Measurements from ENCODE around the gene PDXP.
"Not testable (repeated sequence)": the region's sequence is repeated elsewhere in the genome, so short reads cannot be mapped to it uniquely, and the experiment has no call there.

Gene PDXP

DNA sequence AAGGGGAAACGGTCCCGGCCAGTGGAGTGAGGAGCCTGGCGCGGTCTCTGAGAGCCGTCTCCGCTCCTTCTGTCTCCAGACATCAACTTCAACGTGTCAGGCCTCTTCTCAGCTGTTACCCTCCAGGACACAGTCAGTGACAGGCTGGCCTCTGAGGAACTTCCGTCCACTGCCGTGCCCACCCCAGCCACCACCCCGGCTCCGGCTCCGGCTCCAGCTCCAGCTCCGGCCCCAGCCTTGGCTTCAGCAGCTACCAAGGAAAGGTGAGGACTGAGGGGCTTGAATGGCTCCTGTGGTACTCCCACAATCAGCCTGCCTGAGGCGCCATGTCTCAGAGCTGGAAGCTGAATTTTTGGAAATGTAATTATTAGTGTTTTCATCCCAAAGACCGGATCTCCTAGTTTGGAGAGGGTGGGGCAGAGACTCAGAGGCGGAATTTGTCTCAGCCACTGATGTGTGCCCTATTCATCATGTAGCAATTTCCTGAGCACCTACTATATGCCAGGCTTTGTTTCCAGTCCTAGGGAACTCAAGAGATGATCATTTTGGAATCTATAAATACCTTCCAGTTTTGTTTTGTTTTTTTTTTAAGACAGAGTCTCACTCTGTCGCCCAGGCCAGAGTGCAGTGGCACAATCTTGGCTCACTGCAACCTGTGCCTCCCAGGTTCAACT is 7.9 kb upstream of the PDXP start:
- FAIRE-seq: no peak

DNA sequence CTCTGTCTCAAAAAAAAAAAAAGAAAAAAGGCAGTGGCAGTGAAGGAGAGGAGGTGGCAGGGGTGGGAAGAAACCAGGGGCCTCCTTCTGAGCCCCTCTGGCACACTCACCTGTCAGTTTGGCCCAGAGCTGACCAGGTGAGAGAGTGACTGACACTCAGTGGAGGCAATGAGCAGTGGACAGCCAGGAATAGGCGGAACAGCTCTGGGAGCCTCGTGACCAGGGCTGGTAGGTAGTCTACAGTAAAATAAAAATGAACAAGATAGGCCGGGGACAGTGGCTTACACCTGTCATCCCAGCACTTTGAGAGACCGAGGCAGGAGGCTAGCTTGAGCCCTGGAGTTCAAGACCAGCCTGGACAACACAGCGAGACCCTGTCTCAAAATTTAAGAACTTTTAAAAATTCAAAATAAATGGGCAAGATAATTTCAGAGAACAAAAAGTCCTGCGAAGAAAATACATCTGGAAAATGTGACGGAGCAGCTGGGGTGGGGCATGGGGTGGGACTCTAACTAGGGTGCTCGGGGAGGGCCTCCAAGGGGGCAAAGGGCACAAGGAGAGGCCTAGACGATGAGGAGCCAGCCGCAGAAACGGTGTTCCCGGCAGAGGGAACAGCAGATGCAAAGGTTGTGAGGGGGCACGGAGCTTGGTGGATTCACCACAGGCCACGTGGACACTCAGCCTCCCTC is 3.8 kb upstream of the PDXP start:
- FAIRE-seq: no peak

DNA sequence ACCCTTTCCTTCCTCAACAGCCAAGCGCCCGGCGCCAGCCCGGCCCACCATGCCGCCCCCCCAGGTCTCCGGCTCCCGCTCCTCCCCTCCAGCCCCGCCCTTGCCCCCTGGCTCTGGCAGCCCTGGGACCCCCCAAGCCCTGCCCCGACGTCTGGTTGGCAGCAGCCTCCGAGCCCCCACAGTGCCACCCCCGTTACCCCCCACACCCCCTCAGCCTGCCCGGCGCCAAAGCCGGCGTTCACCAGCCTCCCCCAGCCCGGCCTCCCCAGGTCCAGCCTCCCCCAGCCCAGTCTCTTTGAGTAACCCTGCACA is 3.3 kb upstream of the PDXP start:
- FAIRE-seq: no peak

DNA sequence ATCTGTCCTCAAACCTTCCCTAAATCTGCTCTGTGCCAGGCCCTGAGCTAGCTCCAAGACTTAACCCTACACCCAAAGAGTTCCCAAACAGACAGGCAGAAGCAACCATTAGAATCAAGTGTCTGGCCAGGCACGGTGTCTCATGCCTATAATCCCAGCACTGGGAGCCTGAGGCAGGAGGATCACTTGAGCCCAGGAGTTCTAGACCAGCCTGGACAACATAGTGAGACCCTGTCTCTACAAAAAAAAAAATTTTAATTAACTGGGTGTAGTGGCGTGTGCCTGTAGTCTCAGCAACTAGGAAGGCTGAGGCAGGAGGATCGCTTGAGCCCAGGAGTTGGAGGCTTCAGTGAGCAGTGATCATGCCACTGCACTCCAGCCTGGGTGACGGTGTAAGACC is 1.9 kb upstream of the PDXP start:
- not testable (repeated sequence) for FAIRE-seq

DNA sequence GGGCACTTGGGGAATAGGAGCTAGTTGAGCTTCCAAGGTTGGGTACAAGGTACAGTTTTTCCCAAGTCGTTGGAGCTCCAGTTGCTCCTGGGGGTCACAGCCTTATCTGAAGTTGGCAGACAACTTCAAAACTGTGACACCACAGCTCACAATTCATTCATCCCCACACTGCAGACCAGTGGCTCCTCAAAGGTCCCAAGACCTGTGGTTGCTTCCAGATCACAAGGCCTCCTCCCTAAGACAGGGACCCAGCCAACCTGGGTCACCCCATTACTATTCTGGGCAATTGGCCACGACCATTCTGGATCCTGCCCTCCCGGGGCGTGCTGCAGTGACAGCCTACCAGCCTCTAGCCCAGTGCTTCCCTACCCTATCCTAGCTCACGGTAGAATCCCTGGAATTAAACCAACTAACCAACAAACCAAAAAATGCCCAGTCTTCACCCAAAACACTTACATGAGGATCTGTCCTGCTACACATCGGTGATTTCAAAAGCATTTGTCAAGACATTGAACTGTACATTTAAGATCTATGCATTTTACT is 862 bp upstream of the PDXP start:
- FAIRE-seq: no peak

DNA sequence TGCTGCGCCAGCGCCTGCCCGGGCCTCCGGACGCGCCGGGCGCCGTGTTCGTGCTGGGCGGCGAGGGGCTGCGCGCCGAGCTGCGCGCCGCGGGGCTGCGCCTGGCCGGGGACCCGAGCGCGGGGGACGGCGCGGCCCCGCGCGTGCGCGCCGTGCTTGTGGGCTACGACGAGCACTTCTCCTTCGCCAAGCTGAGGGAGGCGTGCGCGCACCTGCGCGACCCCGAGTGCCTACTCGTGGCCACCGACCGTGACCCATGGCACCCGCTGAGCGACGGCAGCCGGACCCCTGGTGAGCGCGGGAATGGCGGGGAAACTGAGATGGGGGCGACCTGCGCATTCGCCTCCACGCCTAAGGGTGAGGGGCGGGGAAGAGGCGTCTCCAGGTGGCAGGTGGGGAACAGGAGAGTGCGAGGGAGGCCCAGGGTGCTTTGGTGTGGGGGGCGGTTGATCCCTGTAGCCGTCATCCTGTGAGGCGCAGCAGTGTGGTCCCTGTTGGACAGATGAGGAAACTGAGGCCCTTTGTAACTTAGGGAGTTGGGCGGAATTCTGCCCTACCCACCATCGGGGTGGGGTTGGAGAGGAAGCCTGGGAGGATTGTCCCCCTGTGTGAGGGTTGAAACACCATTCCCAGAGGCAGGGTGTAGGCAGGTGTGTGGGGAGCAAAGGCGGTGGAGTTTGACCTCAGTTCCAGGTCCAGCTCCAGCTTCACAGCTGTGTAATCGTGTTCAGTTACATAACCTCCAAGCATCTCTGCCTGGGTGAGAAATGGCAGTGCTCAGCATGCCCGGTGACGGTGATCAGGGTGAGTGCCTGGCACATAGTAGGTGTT is 758 bp downstream of the PDXP start:
- no peak for FAIRE-seq

DNA sequence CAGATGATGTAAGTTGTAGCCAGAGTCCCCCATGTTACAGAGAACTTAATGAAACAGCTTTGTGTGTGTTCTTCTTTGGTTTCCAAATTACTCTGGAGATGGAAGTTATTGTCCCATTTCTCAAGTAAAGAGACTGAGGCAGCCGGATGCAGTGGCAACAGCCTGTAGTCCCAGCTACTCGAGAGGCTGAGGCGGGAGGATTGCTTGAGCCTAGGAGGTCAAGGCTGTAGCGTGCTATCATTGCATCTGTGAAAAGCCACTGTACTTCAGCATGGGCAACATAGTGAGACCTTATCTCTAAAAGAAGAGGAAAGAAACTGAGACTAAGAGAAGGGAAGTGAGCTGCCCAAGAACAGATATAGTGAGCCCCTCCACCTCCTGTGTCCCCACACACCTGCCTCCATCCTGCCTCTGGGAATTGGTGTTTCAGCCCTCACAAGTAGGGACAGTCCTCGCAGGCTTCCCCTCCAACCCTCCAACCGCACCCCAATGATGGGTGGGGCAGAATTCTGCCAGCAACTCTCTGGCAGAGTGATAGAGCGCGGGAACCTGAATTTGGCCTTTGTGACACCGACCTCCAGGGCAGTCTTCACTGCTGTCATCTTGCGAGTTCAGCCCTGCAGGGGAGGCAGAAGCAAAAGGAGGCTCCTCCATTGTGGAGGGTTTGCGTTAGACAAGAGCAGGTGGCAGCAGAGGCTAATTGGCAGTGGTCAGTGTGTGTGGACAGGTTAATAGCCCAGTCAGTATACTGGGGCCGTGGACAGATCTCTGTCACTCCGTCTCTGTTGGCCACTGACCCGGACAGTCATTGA is 1.6 kb downstream of the PDXP start:
- FAIRE-seq: no peak

DNA sequence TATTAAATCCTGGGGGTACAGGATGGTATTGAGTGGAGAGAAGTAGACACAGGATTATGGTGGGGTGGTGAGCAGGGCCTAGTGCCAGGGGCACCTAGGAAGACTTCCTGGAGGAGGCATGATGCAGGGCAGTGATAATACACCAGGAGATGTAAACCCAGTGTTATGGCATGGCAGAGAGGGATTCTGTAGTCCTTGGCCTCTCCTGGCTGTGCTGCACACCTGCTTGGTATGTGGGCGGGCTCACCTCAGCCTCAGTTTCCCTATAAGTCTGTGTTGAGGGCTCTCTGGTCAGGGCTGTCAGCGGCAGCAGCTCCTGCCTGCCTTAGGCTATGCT is 2.2 kb downstream of the PDXP start:
- FAIRE-seq: no peak

DNA sequence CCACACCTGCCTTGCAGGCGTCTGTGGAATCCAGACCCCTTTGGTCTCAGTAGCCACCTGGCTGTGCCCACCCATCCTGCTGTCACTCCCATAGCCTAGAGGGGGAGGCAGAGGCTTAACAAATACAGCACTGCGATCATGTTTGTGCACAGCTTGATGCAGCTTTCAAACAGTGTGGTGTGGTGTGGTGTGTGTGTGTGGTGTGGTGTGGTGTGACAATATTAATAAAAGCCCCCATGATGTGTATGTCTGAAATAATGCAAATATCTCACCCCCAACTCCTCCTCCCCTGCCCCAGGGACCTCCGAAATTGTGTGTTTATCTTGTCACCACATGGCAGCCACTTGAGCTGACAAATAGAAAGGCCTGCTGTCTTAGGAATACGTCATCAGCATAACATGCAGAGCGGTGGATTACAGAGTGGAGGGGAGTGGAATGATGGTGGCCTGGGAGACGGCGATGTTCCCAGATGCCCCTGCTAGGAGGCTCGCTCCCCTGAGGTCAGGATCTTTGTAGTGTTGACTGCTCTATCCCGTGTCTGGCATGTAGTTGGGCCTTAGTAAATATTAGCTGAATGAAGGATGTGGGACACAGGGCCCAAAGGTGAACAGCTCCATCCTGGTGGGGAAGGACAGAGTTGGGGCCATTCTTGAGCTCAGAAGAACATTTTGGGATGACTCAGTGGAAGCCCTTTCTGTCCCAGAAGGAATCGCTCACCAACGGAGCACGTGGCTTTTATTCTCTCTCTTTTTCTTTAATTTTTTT is 2.8 kb downstream of the PDXP start:
- FAIRE-seq: peak; percentile 74

DNA sequence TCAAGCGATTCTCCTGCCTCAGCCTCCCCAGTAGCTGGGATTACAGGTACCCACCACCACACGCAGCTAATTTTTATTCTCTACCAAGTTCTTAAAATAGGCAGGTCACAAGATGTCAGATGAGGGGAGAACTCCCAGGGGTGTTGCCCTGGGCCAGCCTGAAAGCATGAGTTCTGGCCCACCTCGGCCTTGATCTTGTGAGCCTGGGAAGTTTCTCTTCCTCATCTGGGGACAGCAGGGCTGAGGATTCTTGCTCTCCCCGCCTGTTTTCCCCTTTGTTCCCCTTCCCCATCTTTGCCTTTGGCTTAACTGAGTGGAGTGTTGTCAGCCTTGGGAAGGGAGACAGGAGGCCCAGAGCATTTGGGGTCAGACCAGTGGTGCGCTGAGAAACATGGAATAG is 3.5 kb downstream of the PDXP start:
- no peak for FAIRE-seq

DNA sequence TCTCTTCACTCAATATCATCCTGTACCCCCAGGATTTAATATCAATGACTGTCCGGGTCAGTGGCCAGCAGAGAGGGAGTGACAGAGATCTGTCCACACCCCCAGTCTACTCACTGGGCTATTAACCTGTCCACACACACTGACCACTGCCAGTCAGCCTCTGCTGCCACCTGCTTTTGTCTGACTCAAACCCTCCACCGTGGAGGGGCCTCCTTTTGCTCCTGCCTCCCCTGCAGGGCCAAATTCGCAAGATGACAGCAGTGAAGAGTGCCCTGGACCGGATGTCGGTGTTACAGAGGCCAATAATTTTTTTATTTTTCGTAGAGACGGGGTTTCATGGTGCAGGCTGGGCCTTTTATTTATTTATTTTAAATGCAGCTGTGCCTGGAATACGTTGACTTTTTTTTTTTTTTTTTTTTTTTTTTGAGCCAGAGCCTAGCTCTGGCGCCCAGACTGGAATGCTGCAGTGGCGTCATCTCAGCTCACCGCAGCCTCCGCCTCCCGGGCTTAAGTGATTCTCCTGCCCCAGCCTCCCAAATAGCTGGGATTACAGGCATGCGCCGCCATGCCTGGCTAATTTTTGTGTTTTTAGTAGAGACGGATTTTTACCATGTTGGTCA is 5.1 kb downstream of the PDXP start:
- FAIRE-seq: no peak

DNA sequence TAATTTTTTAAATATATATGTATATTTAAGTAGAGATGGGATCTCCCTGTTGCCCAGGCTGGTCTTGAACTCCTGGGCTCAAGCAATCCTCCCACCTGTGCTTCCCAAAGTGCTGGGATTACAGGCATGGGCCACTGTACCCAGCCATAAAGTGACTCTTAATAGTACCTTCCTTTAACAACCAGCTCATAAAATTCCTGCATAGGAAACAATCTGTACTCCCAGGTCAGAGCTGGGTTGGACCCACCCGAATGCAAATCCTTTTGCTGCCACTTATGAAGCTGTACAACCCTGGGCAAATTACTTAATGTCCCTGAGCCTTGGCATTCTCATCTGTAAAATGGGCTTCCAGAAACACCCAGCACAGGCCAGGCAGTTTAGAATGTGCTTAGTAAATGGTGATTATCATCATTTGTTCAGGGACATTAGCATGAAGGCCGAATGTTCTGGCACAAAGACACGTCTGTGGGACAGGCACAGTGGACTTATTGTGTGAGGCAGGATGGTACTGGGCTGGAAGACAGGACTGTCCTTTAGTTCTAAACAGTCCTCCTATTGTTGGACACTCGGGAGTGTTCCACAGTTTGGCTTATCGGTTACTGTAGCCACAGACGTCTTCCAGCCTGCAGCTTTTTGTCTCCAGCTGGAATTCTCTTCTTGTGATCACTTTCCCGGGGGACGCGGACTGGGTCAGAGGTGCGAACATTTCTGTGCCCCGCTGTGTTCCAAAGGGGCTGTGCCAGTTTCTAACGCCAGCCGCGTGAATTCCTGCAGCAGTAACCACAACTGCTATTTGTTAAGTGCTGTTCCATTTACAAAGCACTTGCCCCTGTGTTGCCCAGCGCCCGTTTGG is 6.0 kb downstream of the PDXP start:
- no peak for FAIRE-seq

DNA sequence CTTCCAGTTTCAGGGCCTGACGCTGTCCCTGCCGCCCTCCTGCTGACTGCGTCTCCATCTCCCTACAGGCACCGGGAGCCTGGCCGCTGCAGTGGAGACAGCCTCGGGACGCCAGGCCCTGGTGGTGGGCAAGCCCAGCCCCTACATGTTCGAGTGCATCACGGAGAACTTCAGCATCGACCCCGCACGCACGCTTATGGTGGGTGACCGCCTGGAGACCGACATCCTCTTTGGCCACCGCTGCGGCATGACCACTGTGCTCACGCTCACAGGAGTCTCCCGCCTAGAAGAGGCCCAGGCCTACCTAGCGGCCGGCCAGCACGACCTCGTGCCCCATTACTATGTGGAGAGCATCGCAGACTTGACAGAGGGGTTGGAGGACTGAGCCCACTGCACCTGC is 7.0 kb downstream of the PDXP start:
- FAIRE-seq: no peak

DNA sequence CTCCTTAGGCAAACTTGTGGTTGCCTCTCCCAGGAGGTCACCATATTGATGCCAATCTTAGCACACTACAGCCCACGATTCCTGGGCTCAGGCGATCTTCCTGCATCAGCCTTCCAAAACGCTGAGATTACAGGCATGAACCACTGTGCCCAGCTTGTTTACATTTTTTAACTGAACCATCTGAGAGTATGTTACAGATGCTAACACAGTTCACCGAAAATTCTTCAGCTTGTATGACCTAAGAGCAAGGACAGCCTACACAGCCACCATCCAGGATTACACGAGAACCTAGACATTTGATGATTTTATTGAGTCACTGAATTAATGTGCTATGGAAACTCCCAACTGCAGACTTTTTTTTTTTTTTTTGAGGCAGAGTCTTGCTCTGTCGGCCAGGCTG is 11.1 kb downstream of the PDXP start:
- no peak for FAIRE-seq

DNA sequence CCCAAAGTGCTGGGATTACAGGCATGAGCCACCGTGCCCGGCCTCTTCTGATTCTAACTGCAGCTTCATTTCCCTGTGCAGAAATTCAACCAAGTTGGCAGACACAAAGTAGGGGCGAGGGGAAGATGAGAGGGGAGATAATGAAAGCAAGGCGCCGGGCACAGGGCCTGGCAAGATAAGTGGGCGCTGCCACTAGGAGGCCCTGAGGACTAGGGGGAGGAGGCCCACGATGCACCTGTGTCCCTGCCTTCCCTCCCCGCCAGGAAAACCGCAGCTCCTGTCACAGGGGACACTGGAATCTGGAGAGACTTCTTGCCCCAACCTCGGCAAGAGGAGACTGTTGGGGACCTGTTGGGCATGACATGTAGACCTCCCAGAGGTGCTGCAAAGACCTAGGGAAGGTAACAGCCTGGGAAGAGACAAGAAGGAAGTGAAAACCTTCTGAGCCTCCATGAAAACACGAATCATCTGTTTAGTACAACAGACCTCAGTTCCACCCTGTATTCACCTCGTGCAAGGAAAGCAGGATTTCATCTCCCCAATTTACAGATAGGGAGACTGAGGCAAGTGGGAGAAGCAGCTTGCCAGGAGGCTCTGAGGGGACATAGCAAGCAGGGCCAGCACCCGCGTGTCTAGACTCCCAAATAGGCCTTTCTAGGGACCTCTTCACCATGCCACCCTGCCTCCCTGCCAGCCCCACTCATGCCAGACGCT is 13.8 kb downstream of the PDXP start:
- FAIRE-seq: no peak

DNA sequence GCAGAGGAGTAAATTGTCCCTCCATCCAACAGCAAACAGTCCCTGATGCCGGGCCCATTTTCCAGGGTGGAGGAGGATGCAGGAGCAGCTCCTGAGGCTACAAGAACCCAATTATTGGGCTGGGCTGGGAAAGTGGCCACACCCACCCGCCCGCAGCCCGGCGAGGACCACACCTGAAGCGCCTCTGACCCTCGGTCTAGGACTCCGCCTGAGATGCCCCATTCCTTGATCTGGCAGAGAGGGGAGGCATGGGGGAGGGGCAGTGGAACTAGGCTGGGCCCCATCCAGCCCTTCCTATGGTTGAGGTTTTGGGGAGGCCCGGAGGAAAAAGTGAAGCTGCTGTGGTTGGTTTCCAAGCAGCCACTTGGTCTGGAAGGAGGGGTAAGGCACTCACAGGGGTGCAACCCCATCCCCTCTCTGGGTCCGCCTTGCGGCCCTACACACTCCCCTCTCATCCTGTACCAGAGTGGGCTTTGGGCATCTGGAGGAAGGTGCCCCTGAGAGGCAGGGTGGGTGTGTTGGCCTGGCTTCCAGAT is 14.5 kb downstream of the PDXP start:
- no peak for FAIRE-seq

DNA sequence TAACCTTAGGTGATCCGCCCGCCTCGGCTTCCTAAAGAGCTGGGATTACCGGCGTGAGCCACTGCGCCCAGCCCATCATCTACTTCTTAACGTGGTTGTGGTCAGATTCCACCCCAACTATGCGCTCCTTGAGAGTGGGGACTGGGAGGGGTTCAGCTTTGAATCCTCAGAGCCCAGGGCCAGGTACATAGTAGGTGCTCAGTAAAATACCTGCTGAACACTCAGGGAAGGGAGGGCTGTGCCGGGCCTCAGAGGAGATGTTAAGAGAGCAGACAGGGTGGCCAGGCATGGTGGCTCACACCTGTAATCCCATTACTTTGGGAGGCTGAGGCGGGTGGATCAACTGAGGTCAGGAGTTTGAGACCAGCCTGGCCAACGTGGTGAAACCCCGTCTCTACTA is 15.7 kb downstream of the PDXP start:
- no peak for FAIRE-seq

DNA sequence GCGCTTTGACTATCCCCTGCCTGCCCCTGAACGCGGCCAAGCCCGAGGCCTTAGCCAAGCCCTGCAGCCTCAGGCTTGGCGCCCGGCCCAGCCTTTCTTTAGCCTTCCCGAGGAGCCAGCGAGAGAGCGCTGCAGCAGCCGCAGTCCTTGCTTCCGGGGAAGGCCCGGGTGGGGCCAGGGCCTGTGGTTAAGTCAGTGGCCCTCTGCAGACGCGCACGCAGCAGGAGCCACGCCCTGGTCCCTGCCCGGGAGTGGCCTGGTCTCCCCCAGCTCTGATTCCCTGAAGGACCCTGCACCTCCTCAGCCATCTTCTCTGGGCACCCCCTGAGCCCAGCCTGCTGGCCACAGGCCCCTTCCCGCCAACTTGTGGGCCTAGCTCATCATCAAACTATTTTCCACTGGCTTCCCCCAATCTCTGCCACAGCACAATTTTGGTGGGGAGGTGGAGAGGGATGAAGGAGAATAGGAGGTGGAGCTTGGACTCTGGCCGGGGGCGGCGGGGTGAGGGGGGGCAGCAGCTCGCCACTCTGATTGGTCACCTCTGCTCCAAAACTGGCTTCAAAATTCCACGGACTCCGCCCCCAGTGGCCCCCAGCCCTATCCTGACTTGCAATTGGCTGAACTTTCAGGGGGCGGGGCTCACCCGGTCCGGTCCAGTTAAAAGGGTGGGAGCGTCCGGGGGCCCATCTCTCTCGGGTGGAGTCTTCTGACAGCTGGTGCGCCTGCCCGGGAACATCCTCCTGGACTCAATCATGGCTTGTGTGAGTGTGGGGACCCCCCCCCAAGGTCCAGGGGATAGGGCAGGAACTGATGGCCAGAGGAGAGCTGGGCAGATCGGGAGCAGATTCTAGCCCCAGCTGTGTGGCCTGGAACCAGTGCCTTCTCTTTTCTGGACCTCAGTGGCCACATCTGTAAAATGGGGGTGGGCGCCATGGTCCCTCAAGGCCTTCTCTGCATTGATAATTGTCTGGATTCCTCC is 16.7 kb downstream of the PDXP start, which contains the start of gene LGALS1:
TSS of gene LGALS1 (plus strand) at position 686 of the 979 bp plus-strand sequence. CDS start at position 753, 67 bp downstream.
- no peak for FAIRE-seq
